Calu3 (cell line): ENCODE data around the gene SLC16A13. TPM values are rescaled to one million over a fixed set of nuclear protein-coding genes. Genes with fewer than 3 reads are reported as not detected.
A peak's percentile ranks its signal among the peaks of the same experiment; 100 is the strongest.
"Not testable (repeated sequence)": the region's sequence is repeated elsewhere in the genome, so short reads cannot be mapped to it uniquely, and the experiment has no call there.

Experiments used
- BruUV-seq: library from RNA; stranded (reverse); fragments of 400-500 nt; replicated peaks from 2 replicates; lab custom pipeline; 2021; lab: Mats Ljungman, UMichigan
- CTCF ChIA-PET: fragments of 300-600 bp; sonication (Branson Sonifier 250); formaldehyde crosslinking; loops from one replicate; lab custom pipeline; 2022; ENCODE audit warnings: antibody characterized with exemption; lab: Charles Lee
- DNase-seq: peaks from one replicate; pipeline ENCODE4 v3.0.0; 2022
- H3K27ac Mint-ChIP-seq: one replicate; pipeline ENCODE4 v1.8.0; 2022; ENCODE audit warnings: mixed read lengths; ENCODE audit not compliant: unreplicated experiment
- H3K27me3 Mint-ChIP-seq: one replicate; pipeline ENCODE4 v1.8.0; 2022; ENCODE audit warnings: mixed read lengths; ENCODE audit not compliant: unreplicated experiment
- H3K36me3 Mint-ChIP-seq: one replicate; pipeline ENCODE4 v1.8.0; 2022; ENCODE audit warnings: mild to moderate bottlenecking, moderate library complexity, mixed read lengths; ENCODE audit not compliant: insufficient read depth, unreplicated experiment
- H3K4me1 Mint-ChIP-seq: one replicate; pipeline ENCODE4 v1.8.0; 2022; ENCODE audit warnings: mild to moderate bottlenecking, low read depth, mixed read lengths; ENCODE audit not compliant: unreplicated experiment
- H3K4me3 Mint-ChIP-seq: one replicate; pipeline ENCODE4 v1.8.0; 2022; ENCODE audit warnings: mild to moderate bottlenecking, low read depth, moderate library complexity, mixed read lengths; ENCODE audit not compliant: unreplicated experiment
- H3K9me3 Mint-ChIP-seq: one replicate; pipeline ENCODE4 v1.8.0; 2022; ENCODE audit warnings: low read depth, mixed read lengths; ENCODE audit not compliant: unreplicated experiment
- intact Hi-C: fragments of 100-400 bp; cut with micrococcal nuclease; formaldehyde crosslinking; loops from one replicate; pipeline ENCODE4 v1.10.0; 2022; ENCODE audit not compliant: unreplicated experiment
- total RNA-seq: library from RNA; stranded (reverse); gene quantifications from 2 replicates; pipeline ENCODE4 v1.2.3, GENCODE V29; 2022
- TF ChIP-seq, protein P1 (sequence below): fragments of 200-600 bp; IDR thresholded peaks from one replicate; pipeline ENCODE4 v1.8.0; 2022; ENCODE audit warnings: antibody characterized with exemption; ENCODE audit not compliant: unreplicated experiment

SLC16A13 gene
- total RNA-seq, 1 experiment from 2014 or later = 11.6 TPM

- intact Hi-C loops = loop anchor here (5.0 kb wide), 1 partner anchor 298 kb away; no protein-coding TSS in a partner anchor
- peaks cover 18% of the 10 kb centered on the region for H3K36me3 Mint-ChIP-seq
- H3K4me1 Mint-ChIP-seq = peaks cover 31% of the 10 kb centered on the region
- no peak for DNase-seq
- no TSS peak for BruUV-seq
- H3K27me3 Mint-ChIP-seq = no peaks in the 10 kb centered on the region
- H3K4me3 Mint-ChIP-seq = no peak overlapping the region
- TF ChIP-seq, protein P1, sequence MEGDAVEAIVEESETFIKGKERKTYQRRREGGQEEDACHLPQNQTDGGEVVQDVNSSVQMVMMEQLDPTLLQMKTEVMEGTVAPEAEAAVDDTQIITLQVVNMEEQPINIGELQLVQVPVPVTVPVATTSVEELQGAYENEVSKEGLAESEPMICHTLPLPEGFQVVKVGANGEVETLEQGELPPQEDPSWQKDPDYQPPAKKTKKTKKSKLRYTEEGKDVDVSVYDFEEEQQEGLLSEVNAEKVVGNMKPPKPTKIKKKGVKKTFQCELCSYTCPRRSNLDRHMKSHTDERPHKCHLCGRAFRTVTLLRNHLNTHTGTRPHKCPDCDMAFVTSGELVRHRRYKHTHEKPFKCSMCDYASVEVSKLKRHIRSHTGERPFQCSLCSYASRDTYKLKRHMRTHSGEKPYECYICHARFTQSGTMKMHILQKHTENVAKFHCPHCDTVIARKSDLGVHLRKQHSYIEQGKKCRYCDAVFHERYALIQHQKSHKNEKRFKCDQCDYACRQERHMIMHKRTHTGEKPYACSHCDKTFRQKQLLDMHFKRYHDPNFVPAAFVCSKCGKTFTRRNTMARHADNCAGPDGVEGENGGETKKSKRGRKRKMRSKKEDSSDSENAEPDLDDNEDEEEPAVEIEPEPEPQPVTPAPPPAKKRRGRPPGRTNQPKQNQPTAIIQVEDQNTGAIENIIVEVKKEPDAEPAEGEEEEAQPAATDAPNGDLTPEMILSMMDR = no peak
- H3K9me3 Mint-ChIP-seq = no peaks in the 10 kb centered on the region
- H3K27ac Mint-ChIP-seq = peak overlapping the region; percentile 39
- CTCF ChIA-PET = no interaction called here
Observed at GRCh38 chr17:7048968-7049367, 13.2 kb downstream of the SLC16A13 start.

- H3K27ac Mint-ChIP-seq, H3K27me3 Mint-ChIP-seq, H3K9me3 Mint-ChIP-seq, BruUV-seq, intact Hi-C loops, DNase-seq, H3K4me3 Mint-ChIP-seq: not testable (repeated sequence)
- peaks cover 31% of the 10 kb centered on the region for H3K4me1 Mint-ChIP-seq
- CTCF ChIA-PET = interaction anchor here (1.1 to 2.1 kb wide), 3 partner anchors 83 to 115 kb away, joined by 3 to 17 read pairs (median 7); no protein-coding TSS in a partner anchor
- H3K36me3 Mint-ChIP-seq = peaks cover 18% of the 10 kb centered on the region
Observed at GRCh38 chr17:7050583-7050982, 14.8 kb downstream of the SLC16A13 start.

- Mint-ChIP-seq H3K27ac (no peak overlapping the region), H3K4me1 (peaks cover 10% of the 10 kb centered on the region), H3K27me3 (no peaks in the 10 kb centered on the region), H3K9me3 (no peaks in the 10 kb centered on the region), H3K4me3 (no peak overlapping the region), H3K36me3 (peaks cover 6% of the 10 kb centered on the region)
- CTCF ChIA-PET = no interaction called here
- TF ChIP-seq, protein P1 = no peak
- no TSS peak for BruUV-seq
- intact Hi-C loops = no loop called here
- DNase-seq = no peak
Observed at GRCh38 chr17:7056386-7056785, 20.6 kb downstream of the SLC16A13 start.

DNA sequence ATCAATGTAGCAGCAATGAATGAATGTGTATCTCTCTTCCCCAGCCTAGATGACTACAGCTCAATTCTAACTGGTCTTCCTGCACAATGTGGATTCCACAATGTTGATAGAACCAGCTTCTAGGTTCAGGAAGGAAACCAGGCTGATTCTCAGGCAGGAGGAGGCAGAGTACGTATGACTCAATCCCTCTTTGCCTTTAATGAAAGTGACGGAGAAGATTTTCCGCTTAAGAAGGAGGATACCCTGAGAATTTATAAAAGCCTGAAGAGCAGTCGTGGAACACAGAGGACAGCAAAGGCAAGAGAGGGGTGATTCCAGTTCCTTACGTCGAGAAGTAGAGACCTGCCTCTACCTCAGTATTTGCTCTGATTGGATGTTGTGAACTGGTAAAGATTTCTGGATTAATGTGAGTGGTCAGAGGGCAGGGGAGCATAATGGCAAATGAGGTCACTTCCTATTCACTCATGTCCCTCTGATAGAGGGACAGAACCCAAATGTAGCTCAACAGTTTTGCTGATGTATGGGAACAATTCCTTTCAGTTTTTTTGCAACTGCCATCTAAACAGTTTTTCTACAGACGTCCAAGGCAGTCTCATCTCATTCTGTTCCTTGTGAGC is 23.1 kb downstream of the SLC16A13 start:
- H3K4me1 Mint-ChIP-seq = peaks cover 22% of the 10 kb centered on the region
- TF ChIP-seq, protein P1 = no peak
- BruUV-seq = no TSS peak
- peaks cover 8% of the 10 kb centered on the region for H3K27me3 Mint-ChIP-seq
- no peaks in the 10 kb centered on the region for H3K9me3 Mint-ChIP-seq
- peaks cover 6% of the 10 kb centered on the region for H3K36me3 Mint-ChIP-seq
- H3K4me3 Mint-ChIP-seq = no peak overlapping the region
- no peak for DNase-seq
- intact Hi-C loops = no loop called here
- CTCF ChIA-PET = interaction anchor here (0.6 kb wide), 1 partner anchor 89 kb away, joined by 3 read pairs; no protein-coding TSS in a partner anchor
- H3K27ac Mint-ChIP-seq = peak overlapping the region; percentile 74
